CD4-positive, alpha-beta T cell treated with Interleukin-4 for 4 hours (primary cell): ENCODE measurements around the gene MBP.
A peak's percentile ranks its signal among the peaks of the same experiment; 100 is the strongest.

Source experiments
- DNase-seq: peaks from one replicate; pipeline ENCODE4 v3.0.0-alpha.2; 2020

Gene MBP

DNA sequence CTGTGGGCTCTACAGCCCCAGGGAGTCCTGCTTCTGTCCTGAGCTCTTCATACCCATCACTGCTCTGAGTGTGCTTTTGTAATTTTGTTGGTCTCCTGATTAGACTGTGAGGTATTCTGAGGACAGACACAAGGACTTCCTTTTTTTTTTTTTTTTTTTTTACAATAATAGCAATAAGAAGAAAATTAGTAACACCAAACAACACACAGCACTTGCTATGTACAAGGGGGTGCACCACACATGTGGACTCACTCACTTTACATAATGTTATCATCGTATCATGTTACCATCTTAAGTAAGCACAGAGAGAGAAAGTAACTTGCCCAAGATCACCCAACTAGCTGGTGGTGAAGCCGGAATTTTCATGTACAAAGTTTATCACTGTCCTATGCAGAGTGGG lies 34.6 kb downstream of the MBP start:
- DNase-seq: no peak

DNA sequence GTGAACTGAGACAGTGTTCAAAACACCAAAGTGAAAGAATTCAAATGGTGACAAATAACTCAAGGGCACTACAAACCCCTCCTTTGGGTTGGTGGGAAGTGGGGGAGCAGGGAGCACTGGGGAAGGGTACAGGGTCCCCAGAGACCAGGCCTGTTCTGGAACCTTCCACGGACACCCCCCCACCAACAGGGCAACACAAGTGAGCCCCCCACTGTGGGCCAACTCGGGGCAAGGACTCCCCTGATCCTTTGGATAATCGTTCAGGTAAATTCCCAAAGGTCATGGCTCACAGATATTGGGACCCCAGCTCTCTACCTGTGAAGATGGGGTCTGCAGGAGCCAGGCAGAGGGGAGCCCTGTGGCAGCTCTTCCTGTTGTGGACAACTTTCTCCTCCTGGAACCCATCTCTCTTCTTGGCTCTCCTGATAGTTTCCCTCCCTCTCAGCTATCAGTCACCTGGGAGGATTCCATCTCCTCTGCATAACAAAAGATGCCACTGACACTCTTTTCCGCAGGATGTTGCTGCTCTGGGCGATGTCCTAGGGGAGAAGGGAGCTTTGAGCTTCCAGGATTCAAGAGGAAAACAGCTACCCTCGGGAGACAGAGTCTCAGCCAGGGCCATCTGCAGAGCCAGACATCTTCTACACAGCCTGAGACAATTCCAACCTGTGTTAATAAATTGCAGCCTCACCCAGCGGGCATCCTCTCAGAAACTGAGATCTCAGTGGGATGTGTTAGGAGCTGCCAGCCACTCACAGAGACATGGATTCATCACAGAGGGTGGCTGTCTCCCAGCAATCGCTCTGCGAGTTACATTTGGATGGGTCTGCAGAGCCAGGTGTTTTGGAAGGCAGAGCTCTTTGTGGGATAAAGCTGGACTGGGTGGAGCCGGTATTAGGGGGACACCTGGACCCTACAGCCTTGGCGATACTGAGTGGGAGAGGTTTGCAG lies 35.4 kb downstream of the MBP start:
- no peak for DNase-seq

DNA sequence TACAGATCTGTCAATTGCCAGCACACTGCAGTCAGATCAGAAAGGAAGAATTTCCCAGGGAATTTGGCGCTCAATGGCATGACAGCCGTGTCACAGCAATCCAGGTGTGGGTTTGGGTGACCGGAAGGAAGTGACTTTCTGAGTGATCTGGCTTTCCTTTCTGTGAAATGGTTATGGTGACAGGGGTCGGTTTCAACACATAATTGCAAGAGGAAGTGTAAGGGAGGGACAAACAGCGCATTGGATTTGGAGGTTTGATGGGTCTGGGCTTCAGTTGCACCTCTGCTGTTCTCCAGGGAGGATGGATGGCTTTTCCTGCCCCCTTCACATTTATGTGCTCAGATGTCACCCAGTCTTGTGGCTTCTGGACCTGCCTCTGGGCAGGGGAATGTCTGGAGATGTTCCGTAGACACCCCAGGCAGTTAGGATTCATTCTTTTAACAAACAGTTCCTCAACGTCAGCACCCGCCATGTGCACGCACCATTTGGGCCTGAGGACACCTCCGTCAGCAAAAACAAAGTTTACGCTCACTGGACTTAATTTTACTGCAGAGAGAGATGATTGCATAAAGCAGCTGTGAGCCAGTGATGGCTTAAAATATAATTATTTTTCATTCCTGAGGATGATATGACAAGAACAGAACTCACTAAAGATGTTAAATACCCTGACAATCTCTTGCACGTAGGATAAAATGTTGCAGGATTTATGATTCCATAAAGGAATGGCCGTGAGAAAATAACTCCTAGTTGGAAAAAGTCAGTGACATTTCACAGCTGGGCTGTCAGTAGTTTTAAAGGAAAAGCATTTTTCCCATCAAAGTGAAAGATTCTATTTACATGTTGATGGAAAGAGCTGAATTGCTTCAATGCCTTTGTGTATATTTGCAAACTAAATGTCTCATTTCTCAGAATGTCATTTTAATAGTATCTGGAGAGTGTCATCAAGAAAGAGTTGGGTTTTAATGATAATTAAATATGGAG lies 36.9 kb downstream of the MBP start:
- no peak for DNase-seq

DNA sequence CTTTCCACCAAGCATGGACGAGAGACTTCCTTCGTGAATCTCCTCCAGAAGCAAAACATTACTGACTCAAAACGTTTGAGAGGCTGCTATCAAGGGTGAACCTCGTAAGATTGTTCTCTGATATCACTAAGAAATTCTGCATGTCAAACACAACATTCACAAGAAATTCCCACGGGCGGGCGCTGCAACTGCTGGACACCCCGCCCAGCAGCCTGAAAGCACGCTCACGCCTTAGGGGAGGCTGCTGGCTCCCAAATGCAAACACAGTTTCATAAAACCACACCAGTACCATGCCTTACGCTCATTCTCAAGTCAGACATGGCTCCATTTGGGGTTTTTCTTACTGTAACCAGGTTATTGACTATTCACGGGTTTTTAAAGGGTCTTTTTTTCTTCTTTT lies 39.0 kb downstream of the MBP start:
- no peak for DNase-seq

DNA sequence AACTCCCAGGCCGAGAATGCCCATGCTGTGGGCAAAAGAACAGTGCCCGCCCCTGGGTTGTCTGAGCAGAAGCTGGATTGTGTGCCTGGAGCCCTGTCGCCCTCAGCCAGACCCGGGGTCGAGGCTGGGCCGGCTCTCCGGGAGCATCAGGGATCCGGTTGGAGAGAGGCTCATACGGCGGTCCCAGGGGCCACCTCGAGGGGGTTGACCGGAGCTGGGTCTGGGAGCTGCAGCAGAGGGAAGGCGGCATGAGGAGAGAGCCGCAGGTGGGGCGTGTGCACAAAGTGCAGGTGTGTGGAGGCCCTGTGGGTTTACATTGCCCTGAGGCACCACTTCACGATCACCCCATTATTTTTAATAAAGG lies 39.5 kb downstream of the MBP start:
- no peak for DNase-seq

DNA sequence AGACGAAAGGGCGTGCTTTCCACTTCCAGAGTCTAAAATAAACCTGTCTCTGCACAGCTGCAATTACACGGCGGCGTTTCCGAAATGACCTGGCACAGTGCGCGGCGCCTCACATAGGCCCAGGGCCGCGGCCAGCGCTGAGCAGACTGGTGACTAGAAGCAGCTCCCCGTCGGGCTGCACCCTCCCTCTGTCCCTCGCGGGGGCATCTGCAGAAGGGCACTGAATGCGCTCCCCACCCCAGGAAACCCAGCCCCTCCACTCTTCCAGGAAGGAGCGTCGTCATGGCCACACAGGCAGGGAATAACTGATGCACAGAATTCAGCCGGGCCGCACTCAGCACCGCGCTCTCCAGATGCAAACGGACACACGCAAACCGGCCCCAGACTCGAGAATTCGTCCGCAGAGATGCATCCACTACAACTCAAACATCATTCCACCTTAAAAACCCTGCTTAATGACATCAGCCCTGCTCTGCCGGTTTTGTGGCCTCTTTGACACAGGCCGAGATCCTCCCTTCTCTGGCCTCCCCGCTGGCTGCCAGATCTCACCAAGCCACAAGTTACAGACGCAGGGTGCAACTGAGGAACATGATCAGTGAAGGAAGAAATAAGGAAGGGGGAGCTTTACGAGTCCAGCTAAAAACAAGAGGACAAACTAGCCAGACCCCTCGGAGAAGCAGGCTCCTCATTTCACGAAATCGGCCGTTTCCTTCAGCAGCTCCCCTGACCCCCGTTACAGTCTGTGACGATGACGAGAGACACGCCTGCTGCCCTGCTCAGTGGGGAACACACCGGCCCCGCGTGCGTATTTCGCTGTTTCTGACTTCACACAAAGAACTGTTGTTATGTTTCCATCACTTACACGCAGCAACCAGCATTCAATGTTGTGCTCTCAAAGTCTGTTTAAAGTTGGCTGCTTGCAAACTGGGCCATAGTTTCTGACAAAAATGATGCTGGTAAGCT lies 40.2 kb downstream of the MBP start:
- no peak for DNase-seq

DNA sequence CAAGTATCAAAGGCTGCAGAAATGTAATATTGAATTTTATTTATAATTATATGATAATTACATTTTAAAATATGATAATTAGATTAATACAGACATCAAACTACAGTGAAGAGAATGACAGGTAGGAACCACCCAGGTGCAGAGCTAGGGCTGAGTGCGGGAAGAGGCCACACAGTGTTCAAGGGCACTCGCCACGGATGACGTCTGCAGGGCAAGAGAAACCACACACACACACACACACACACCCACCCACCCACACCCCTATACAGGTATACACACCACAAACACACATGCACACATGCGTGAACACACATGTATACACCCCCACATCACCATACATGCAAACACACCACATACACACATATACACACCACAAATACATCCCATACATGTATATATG lies 41.2 kb downstream of the MBP start:
- DNase-seq: no peak

DNA sequence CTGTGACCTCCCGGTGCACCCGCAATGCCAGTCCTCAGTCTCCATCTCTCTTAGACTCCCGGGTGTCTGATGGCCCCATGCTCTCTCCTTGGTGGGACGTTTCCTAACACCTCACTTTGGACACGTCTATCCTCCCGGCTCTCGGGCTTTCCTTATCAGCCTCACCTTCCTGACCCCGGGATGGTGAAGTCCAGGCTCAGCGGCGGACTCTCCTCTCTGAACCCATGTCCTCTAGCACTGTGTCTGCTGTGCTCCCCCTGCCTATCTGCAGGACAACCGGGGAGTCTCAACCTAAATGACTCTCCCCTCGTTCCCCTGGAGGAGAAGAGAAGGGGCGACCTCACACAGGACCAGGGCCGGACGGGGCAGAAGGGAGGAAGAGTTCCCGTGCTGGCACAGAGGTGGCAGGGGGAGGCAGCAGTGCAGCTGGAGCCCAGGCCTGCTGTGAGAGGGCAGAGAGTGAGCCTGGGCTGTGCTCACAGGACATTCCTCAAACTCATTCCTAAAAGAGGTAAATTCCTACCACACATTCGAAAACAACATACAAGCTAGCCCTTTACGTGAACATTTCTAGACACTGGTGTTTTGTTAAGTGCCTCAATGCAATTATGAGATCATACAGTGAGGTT lies 41.9 kb downstream of the MBP start:
- no peak for DNase-seq

DNA sequence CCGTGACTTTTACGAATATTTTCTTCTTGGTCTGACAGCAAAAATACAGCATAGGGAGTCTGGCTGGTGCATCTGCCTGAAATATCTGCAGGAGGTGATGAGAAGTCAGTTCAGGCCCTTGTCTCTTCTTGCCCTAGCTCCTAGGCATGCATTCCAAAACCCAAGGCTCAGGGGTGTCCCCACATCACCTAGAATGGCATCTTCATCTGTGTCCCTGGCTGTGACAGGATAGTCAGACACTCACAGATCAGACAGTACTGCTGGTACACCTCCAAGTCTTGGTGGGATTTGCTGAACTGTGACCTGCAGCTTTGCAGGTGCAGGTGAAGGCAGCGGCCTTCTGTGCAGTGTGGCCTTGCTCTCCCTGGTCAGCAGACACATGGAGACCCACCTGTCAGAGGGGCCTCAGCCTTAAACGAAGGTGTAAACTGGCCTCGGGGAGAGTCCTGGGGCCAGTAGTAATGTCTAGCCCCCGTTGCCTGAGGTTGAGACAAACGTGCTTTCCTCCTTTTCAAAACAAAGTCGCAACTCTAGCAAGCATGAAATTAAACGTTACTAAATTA lies 42.8 kb downstream of the MBP start:
- no peak for DNase-seq

DNA sequence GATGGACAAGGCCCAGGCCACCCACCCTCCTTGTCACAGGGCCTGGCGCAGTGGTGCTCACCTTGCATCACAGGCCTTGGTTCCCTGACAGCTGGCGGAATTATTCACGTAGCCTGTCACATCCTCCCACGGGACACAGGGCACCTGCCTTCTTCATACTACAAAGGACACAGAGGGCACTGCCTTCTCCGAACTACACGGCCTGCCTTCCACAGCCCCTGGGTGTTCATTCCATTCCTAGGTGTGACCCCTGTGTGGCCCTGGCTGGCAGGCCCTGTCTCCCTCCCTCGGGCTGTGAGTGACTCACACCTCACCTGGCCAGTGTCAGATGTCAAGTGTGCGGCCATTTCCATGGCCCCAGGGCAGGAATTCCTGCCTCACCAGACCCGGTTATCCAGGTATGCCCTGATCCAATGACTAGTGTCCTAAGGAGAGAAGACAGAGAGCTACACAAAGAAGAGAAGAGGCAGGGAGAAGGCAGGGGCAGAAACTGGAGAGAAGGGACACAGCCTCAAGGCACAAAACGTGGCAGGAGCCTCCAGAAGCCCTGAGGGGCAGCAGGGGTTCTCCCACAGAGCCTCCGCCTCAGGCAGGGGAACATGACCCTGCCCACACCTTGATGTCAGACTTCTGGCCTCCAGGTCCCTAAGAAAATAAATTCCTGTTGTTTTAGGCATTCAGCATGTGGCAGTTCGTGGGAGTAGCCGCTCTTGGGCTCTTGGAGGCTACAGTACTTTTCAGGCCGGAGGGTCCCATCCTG lies 43.4 kb downstream of the MBP start:
- no peak for DNase-seq

DNA sequence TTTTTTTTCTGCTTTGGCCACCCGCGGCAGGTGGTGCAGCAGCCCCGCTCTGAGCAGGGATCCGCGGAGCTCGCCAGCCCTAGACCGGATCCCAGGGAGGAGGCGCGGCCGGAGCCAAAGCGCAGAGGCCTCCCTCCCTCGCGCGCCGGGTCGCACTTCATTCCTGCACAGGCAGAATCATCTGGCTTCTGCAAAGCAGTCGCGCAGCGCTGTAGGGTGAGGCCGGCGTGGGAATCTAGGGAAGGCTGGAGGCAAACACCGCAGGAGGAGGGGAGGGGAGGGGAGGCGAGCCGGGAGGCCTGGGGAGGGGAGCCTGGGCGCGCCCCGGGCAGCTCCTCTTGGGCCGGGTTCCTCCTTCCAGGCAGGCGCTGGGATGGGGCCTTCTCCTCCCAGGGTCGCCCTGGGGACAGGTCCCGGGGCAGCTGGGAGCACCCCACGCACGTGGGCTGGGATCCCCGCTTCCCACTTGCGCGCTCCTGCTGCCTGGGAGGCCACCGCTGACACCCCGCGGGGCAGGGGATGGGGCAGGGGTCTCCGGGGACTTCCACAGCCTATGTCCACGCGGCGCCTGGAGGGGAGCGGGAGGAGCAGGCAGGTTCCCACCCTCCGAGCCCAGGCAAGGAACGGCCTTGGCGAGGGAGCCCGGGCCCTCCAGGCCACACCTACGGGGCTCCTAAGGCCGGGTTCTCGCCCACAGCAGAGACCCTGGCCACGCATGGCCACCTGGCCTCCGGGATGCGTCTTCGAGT lies 45.0 kb downstream of the MBP start:
- no peak for DNase-seq

DNA sequence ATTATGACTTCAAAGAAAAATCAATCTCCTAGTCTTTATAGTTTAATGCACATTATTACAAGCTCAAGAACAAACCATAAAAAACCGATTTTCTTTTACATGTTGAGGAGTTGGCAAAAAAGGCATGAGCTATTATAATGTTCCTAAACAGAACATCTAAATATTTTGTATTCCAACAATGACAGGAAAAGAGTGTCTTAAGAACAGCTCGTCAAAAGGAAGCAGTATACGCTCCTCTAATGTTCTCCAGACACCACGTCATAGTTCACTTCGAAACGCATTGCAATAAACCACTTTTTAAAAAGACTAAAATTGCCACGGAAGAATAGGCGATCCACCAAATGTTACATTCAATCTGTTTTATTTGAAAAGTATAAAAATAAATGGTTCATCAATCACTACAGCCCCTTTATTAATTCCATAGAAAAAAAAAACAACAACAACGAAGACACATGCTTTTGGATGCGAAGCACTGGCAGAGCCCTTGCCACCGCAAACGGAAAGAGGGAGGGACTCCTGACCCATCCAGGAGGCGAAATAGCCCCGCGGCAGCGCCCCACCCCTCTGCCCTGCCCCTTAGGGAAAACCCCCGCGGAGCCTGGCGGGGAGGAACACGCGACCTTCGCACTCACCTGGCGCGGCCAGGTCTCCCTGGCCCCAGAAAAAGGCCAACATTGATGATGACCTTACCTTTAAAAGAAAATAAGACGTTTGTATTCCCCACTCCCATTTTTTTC lies 45.8 kb downstream of the MBP start:
- no peak for DNase-seq

DNA sequence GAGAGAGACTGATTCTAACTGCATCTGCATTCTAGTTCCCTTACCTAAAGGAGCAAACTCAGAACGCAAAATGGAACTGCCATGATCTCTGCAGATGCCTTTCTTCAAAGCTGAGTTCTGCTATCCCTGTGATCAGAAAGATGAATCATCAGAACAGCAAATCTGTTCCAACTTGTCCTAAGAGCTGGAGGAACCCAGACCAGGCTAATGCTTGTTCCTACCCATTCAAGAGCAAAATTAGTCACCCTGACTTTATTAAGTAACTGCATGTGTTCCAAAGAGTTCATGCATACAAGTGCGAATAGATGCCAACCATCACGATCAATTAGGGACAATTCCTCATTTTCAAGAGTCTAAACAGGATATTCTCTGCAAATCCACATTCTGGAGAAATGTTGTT lies 46.5 kb downstream of the MBP start:
- DNase-seq: no peak

DNA sequence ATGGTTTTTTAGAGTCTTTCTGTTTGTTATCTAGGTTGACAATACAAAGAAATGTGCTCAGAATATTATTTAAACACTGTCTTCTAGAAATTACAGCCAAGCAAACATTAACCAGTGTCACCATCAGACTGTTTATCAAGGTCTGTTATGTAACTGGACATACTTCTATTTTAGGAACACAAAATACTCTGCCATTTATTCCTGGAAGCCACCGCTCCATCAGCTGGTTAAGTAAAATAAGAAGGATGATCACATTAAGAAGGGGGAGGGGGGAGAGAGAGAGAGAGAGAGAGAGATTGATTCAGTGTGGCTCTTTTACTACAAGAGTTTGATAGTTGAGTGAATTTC lies 47.9 kb downstream of the MBP start:
- no peak for DNase-seq

DNA sequence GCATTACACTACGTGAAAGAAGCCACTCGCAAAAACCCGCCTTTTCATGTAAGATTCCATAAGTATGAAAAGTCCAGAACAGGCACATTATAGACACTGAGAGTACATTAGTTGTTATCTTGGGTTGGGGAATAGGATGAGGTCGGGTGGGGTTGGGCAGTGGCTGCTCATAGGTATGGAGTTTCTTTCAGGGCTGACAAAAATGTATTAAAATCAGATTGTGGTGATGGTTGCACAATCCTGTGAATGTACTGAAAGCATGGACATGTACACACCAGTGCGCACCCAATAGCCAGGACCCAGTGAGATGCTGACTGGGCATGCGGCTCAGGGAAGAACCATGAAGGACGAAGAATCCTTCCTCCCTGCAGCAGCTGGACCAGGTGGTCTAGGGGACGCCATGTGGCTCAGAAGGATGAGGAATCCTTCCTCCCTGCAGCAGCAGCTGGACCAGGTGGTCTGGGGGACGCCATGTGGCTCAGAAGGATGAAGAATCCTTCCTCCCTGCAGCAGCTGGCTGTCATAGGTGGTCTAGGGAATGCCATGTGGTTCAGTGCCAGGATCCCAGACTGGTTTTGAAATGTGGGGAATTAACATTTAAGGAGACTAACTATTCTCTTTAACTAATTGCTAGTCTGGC lies 50.1 kb downstream of the MBP start:
- DNase-seq: no peak

DNA sequence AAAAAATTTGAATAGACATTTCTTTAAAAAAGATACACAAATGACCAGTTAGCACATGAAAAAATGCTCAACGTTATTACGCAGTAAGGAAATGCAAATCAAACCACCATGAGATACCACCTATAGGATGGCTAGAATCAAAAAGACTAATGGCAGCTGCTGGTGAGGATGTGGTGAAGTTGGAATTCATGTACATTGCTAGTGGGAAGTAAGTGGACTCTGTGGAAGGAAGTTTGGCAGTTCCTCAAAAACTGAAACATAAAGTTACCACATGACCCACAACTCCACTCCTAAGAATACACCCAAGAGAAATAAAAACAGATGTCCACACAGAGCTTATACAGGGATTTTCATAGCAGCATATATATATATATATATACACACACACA lies 51.2 kb downstream of the MBP start:
- DNase-seq: no peak

DNA sequence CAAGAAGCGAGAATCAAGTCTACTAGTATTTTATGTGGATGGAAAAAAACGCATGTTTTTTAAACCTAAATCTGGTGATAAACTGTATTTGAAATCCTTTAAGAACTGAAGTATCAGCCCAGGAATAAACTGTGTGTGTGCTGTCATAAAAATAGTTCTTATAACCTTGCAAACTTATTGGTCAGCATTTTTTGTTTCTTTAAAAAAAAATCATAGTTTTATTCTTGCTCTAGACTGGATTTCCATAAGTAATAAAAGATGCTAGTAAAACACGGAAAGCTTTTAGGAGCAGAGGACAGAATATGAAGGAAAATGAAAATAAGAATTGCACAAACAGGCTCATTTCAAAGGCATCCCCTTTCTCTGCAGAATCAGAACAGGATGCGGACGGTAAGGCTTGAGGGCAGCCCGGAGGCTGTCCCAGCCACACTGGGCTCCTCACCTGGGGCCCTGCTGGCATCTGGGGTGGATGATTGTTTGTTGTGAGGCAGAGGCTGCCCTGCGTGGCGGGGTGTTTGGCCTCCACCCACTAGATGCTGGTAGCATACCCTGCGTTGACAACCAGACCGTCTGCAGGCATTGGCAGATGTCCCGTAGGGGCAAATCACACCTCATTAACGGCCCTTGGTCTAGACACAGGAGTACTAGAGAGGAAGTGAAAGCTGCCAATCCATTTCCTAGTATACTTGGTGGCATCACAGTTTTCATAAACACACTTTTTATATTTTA lies 52.5 kb downstream of the MBP start:
- DNase-seq: peak; percentile 72

DNA sequence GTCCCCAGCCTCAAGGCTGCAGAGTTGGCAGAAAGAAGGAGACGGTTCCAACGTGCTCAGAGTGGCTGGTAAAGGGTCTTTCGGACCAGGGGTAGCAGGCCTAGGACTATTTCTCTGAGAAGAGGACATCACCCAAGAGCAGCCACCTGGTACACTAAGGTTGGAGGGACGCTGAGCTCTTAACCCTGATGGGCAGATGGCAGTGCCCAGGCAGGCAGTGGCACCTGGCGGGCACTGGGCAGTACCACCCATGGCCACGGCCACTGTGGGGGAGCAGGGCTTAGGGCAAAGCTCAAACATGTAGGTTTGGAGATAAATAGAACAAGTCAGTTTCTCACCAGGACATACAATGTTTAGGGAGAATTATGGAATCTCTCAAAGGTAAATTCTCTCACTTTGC lies 53.5 kb downstream of the MBP start:
- DNase-seq: no peak

DNA sequence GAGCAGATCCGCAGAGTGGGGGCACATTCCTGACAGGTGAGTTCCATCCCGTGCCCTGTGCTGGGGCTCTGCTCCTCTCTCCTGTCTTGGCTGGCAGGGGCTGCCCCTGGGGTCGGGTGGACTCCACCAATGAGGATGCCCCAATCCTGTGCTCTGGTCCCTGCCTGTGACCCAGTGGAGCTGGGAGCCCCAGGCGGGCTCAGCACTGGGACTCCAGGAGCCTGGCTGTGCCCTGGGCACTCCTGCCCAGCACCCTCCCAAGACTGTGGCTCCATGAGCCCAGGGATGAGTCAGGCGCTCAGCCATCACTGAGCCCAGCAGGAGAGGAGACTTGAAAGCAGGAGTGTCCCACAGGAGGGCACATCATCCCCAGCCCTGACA lies 53.9 kb downstream of the MBP start:
- no peak for DNase-seq
